Dermis microvascular lymphatic vessel endothelial cell (primary cell): ENCODE results near the gene GGTLC2. TPM values are rescaled to one million over a fixed set of nuclear protein-coding genes. Genes with fewer than 3 reads are reported as not detected.
A peak's percentile ranks its signal among the peaks of the same experiment; 100 is the strongest.

Source experiments
- DNase-seq, 2 donors: peaks; one replicate each; pipeline versions ENCODE4 v3.0.0 to v3.0.0-alpha.2; 2010; ENCODE audit warnings: low read depth in 2 of 2
- total RNA-seq: library from RNA; depleted of rRNA; stranded (reverse); fragments of >200 nt; gene quantifications from 2 replicates; pipeline ENCODE4 v1.2.1, GENCODE V29; 2014

Gene GGTLC2
- total RNA-seq, 1 donor from 2014 or later: not detected

DNA sequence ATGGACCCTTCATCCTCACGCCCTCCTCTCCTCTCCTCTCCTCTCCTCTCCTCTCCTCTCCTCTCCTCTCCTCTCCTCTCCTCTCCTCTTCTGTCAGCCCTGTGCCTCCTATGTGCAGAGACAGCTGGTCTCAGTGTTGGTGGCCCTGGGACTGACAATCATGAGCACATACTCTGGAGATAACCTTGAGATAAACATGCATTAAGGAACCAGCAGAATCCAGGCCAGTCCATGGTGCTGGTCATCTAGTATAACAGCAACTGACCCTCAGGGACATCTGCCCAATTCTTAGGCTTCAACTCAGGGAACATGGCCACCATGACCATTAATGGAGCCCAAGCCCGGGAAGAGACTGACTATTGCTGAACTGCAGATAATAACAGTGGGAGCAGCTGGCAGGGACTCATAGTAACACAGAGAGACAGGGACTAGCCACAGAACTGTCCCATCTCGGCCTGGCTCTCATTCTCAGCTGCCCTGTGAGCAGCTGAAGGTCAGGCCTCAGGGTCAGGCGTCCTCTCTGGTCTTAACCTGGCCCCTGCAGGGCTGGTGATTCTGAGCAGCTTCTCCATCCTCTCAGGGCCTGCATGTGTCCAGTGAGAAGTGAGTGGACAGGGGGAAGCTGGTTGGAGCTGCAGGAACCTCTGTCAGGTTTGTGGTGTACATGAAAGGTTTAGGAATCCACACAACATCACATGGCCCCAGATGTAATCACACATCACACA, 45.4 kb downstream of the GGTLC2 start:
- no peak for DNase-seq

DNA sequence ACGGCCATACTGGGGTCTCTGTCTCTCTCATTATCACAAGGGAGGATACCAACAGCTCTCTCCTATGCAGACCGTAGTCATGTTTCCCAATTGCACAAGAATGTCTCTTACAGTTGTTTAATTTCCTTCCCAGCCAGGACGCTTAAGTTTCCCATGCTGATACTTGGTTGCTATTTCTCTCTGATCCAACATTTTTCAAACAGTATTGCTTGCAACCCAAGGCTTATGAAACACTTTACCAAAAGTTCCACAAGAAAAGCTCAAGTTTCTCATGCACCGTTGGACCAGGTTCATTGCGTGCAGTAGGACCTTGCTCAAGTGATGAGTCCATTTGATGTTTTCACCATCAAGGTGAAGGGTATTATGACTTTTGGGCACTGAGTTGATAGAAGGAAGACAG, 46.6 kb downstream of the GGTLC2 start:
- DNase-seq: no peak

DNA sequence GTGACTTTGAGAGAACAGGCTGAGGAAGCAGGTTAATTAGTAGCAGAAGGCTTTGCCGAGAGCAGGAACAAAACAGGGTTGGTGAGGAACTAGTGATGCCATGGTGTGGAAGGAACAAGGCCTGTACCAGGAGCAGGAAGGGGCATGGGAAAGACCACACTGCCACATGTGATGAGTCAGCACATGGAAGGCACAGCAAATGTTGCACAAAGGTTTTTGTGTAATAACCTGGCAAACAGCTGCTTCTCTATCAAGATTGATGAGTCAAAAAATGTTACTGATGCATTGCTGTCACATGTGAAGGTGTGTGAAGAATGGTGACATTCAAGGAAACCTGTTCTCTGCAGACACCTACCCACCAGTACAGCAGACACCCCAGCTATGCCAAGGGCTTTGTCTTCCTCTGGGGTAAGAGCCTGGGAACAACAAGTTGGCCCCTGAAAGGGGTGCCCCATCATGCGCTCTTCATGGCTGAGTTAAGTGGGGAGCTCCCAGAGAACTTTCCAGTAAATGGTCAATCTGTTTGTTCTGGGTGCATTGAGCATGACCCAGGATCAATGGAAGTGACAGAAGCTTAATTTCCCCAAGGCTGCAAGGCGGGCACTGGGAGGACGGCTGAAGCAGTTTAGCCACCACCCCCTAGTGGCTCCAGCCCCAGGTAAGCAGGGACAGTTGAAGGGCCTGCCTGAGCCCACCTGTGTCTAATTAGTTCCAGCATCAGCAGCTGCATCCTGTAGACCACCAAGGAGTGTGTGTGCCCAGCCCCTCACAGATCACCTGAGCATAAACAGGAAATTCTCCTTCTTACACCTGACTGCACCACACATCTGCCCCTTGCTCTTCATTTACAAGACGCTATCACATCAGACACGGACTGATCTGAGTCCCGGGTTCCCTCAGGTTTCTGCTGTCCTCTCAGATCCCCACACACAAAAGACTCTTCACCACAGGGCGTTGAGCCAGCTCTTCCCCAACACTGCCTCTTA, 47.6 kb downstream of the GGTLC2 start:
- DNase-seq: no peak

DNA sequence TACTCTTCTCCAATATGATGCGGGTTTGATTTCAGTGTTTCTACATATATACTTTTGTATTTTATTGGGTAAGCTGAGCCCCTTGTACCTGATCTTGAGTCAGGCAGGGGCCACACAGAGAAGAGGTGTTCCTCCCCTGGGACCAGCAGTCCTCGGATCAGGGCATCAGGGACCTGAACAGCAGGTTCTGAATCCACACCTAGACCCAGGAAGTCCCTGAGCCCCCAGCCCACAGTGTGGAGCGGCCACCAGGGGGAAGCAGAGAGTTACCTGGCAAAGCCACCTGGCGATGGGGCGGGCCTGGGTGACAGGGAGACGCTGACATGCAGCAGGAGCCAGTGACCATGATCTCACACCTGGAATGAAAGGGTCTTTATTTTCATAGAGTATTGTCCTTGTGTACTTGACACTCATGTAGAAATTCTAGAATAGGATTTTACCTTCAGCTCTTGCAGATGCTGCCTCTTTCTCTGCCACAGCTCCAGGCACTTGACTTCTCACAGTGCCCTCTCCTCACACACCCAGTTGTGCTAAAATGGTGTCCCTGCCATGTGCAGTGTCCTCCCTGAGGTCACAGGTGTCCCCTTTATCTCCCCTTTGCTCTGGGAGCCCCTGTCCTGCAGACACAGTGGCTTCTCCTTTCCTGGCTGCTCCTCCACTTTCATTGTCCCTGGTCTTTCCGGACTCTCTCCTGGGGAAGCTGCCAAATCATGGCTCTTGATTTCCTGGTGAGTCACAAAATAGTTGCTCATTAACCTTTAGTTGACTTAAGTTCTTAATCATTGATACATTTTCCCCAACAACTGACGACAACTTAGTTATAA, 48.5 kb downstream of the GGTLC2 start:
- peak; percentile 28 to 51 for DNase-seq

DNA sequence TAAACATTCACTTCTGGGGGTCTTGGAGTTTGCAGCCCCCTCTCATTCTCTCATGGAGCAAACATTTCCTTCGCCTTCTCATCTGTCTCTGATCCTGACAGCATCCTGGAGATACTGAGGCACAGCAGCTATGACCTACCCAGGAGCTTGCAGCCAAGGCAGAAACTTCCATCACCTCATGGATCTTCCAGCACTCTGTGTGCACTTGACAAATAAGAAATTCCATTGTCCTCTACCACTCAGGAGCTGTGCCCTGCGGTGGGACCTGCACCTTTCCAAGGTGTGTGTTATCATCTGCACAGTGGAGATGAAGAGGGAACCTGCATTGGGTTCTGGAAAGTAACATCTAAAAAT, 49.1 kb downstream of the GGTLC2 start:
- no peak for DNase-seq

DNA sequence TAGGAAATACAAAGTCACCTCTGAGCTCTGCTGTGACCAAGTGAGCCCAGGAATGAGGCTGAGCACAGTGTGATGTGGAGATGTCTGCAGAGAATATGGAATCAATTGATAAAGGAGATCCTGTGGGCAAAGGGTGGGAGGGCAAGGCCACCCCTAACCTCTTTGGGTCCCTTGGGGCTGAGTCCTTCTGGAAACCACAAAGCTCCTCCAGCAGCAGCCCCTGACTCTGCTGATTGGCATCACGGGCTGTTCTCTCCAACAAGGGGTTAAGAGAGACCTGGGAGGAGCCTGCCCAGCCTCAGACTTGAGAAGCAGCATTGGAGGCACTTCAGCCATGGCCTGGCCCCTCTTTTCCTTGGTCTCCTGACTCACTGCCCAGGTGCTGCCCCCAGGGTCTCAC, 49.7 kb downstream of the GGTLC2 start:
- DNase-seq: no peak

DNA sequence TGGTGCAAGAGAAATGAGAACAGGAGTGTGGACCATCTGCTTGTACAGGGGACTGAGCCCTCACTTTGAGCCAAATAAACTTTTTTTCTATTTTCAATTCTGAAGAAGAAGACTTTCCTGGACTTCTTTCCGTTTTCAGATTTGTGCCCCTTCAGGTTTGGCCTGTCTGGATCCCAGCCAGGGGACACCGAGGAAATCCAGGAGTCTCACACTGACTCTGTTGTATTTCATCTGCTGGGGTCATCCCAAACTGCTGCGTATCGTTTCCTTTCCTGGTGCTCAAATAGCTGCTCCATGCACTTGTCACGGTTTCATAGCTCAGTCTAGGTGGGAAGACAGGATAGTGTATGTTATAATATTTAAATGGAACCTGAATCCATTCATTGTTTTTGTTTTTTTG, 51.7 kb downstream of the GGTLC2 start:
- no peak for DNase-seq

Other genes starting within 250 kb of the GGTLC2 start
- 0.26 and 0.38 TPM in 2 replicates for gene ZNF280B, start 135.9 kb upstream of the GGTLC2 start, total RNA-seq
- under 0.01 TPM in 1 of 2 replicates, not detected in the other for gene ZNF280A, start 124.3 kb upstream of the GGTLC2 start, total RNA-seq
- gene PRAME, start 85.3 kb upstream of the GGTLC2 start, total RNA-seq: under 0.01 TPM in 1 of 2 replicates, not detected in the other
- gene IGLL5, start 243.2 kb downstream of the GGTLC2 start, total RNA-seq: not detected in 2 replicates